Measurements from ENCODE around the gene PLAGL1.
A peak's percentile ranks its signal among the peaks of the same experiment; 100 is the strongest.

The PLAGL1 gene

GRCh38 chr6:144008846-144009245 is 787 bp upstream of the PLAGL1 start:
- DNase-seq: no peak

GRCh38 chr6:144007478-144008119 is 460 bp downstream of the PLAGL1 start:
- peak; percentile 68 for DNase-seq

GRCh38 chr6:144006736-144007477 is 1.2 kb downstream of the PLAGL1 start:
- peak; percentile 70 for DNase-seq

GRCh38 chr6:143999406-143999805 is 8.7 kb downstream of the PLAGL1 start:
- DNase-seq: no peak

- no peak for DNase-seq
Observed at GRCh38 chr6:143998686-143999085, 9.4 kb downstream of the PLAGL1 start.

GRCh38 chr6:143993965-143994646 is 14.0 kb downstream of the PLAGL1 start:
- no peak for DNase-seq

- no peak for DNase-seq
Observed at GRCh38 chr6:143992285-143992684, 15.8 kb downstream of the PLAGL1 start.

GRCh38 chr6:143986463-143987065 is 21.5 kb downstream of the PLAGL1 start:
- DNase-seq: no peak

- peak; percentile 17 for DNase-seq
Observed at GRCh38 chr6:143984666-143985065, 23.4 kb downstream of the PLAGL1 start.

- DNase-seq: peak; percentile 72
Observed at GRCh38 chr6:143982968-143983367, 25.1 kb downstream of the PLAGL1 start.

GRCh38 chr6:143980921-143981320 is 27.1 kb downstream of the PLAGL1 start:
- no peak for DNase-seq

GRCh38 chr6:143976806-143977349 is 31.2 kb downstream of the PLAGL1 start:
- peak; percentile 79 for DNase-seq

GRCh38 chr6:143974089-143974488 is 34.0 kb downstream of the PLAGL1 start:
- no peak for DNase-seq

GRCh38 chr6:143973097-143973966 is 34.7 kb downstream of the PLAGL1 start:
- no peak for DNase-seq

- no peak for DNase-seq
Observed at GRCh38 chr6:143971482-143972205, 36.4 kb downstream of the PLAGL1 start.

GRCh38 chr6:143970456-143971218 is 37.4 kb downstream of the PLAGL1 start:
- DNase-seq: peak; percentile 48

GRCh38 chr6:143969077-143969476 is 39.0 kb downstream of the PLAGL1 start:
- peak; percentile 70 for DNase-seq

- DNase-seq: peak; percentile 48
Observed at GRCh38 chr6:143967706-143968376, 40.2 kb downstream of the PLAGL1 start.

- peak; percentile 70 for DNase-seq
Observed at GRCh38 chr6:143966312-143966711, 41.7 kb downstream of the PLAGL1 start.
